HepG2 (cell line): Measurements from ENCODE around the gene SMAD7. TPM values are rescaled to one million over a fixed set of nuclear protein-coding genes. Genes with fewer than 3 reads are reported as not detected.

Experiments
- ARID5B ChIP-seq: IDR thresholded peaks from 2 replicates; pipeline ENCODE4 v1.4.0; 2020; ENCODE audit warnings: mild to moderate bottlenecking, missing genetic modification reagents
- CEBPG ChIP-seq: IDR thresholded peaks from 2 replicates; pipeline ENCODE4 v1.6.1; 2016
- ETV5 ChIP-seq: IDR thresholded peaks from 2 replicates; pipeline ENCODE4 v1.6.1; 2018; ENCODE audit warnings: missing biosample characterization, missing genetic modification reagents, inconsistent platforms, borderline replicate concordance
- FOSL2 ChIP-seq: sonication (generic); formaldehyde crosslinking; IDR thresholded peaks from 2 replicates; pipeline ENCODE4 v1.4.0; 2020; ENCODE audit warnings: missing genetic modification reagents
- RXRA ChIP-seq: sonication (generic); formaldehyde crosslinking; IDR thresholded peaks from 2 replicates; pipeline ENCODE4 v1.5.1; 2020; ENCODE audit warnings: missing genetic modification reagents
- TEAD3 ChIP-seq: optimal IDR thresholded peaks from 2 replicates; pipeline ENCODE3; 2016; ENCODE audit warnings: borderline replicate concordance
- polyA plus RNA-seq, 8 experiments: library from polyadenylated mRNA; depleted of rRNA in 3 of 8; stranded (reverse) in 7 of 8; unstranded in 1 of 8; fragments of >200 nt; fragmentation: Illumina TruSeq in 4 of 8; extraction: Trizol in 4 of 8; gene quantifications; 2 replicates each; pipeline versions ENCODE4 v1.2.1 to v1.2.3, GENCODE V29; 2011 to 2016; ENCODE audit warnings: low read depth in 4 of 8, missing spikeins in 1 of 8, mixed read lengths in 1 of 8; ENCODE audit not compliant: insufficient read depth in 1 of 8
- total RNA-seq, 5 experiments: library from RNA; depleted of rRNA; stranded (reverse); fragments of >200 nt; fragmentation: Illumina TruSeq; extraction: Trizol; gene quantifications; 2 replicates each; pipeline ENCODE4 v1.2.3, GENCODE V29; 2016; ENCODE audit warnings: low read depth in 1 of 5
- TF ChIP-seq, protein P1 (sequence below): sonication (generic); formaldehyde crosslinking; IDR thresholded peaks from 2 replicates; pipeline ENCODE4 v1.5.1; 2020; ENCODE audit warnings: mild to moderate bottlenecking, missing genetic modification reagents, borderline replicate concordance

SMAD7 gene
- total and polyA plus RNA-seq, 2 of the 13 experiments (the other 11 are each of a cell fraction or from before 2014, with no cell fraction given) = 17.4 to 24.7 TPM

GRCh38 chr18:48997985-48998831, 47.4 kb upstream of the SMAD7 start (continued):
- 0 out of 2 replicates have a peak, but pooled peaks have one; percentile 25 for TF ChIP-seq RXRA (CRISPR knock-in tag)
- TF ChIP-seq ETV5 = peak; percentile 31; the same call in 1 of the 2 replicates
- TF ChIP-seq, protein P1, sequence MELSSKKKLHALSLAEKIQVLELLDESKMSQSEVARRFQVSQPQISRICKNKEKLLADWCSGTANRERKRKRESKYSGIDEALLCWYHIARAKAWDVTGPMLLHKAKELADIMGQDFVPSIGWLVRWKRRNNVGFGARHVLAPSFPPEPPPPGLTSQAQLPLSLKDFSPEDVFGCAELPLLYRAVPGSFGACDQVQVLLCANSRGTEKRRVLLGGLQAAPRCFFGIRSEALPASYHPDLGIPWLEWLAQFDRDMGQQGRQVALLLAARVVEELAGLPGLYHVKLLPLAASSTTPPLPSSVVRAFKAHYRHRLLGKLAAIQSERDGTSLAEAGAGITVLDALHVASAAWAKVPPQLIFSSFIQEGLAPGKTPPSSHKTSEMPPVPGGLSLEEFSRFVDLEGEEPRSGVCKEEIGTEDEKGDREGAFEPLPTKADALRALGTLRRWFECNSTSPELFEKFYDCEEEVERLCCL (CRISPR knock-in tag) = no peak
- TF ChIP-seq ARID5B (CRISPR knock-in tag) = peak; percentile 42; the same call in 1 of the 2 replicates
- peak; percentile 67 for TF ChIP-seq TEAD3 (CRISPR knock-in tag)
- peak; percentile 67 for TF ChIP-seq CEBPG (CRISPR knock-in tag)
- TF ChIP-seq FOSL2 (CRISPR knock-in tag) = peak; percentile 92
